GM21619 (cell line): ENCODE measurements around the gene KPNB1.
"Not testable (repeated sequence)": the region's sequence is repeated elsewhere in the genome, so short reads cannot be mapped to it uniquely, and the experiment has no call there.

ENCODE experiments used
- ATAC-seq: cut with Tn5 transposase; IDR thresholded peaks from one replicate; pipeline ENCODE4 v1.9.1; 2021; ENCODE audit not compliant: unreplicated experiment

KPNB1 gene

GRCh38 chr17:47676510-47677165 lies 26.9 kb downstream of the KPNB1 start:
- ATAC-seq = no peak

- ATAC-seq = no peak
Measured at GRCh38 chr17:47678196-47678595, 28.5 kb downstream of the KPNB1 start.

- no peak for ATAC-seq
Measured at GRCh38 chr17:47682138-47682537, 32.4 kb downstream of the KPNB1 start.

GRCh38 chr17:47682727-47683126 lies 33.0 kb downstream of the KPNB1 start:
- not testable (repeated sequence) for ATAC-seq

GRCh38 chr17:47684025-47684424 lies 34.3 kb downstream of the KPNB1 start:
- no peak for ATAC-seq

GRCh38 chr17:47684535-47685193 lies 34.9 kb downstream of the KPNB1 start:
- no peak for ATAC-seq

DNA sequence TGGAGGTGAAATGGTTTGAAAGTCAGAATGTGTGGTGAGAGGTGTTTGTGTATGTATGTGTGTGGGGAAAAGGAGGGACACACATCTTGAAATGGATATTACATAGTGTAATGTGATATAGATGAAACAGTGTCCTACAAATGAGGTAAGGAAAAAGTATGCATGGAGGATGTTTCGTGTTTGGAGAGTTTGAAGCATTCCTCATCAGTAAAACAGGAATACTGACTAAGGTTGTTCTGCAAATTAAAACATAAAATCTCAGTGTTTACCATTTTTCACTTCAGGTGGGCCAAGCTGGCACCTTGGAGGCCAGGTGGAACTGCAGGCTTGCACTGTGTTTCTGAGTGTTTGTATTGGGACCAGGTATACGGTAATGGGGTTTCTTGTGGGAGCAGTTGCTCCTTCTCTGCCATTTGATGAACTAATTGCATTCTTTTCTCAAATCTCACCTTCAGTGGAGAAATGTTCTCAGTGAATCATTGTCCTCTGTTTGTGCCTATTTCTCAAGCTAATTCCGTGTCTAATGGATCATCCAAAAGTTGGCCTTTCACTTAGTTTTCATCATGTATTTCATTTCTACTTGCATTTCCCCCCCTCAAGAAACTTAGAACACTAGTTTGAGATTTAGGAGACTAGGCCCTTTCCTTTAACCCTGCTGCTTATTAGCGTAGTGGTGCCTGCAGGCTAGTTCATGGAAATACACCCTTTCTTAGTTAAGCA lies 36.0 kb downstream of the KPNB1 start:
- no peak for ATAC-seq

DNA sequence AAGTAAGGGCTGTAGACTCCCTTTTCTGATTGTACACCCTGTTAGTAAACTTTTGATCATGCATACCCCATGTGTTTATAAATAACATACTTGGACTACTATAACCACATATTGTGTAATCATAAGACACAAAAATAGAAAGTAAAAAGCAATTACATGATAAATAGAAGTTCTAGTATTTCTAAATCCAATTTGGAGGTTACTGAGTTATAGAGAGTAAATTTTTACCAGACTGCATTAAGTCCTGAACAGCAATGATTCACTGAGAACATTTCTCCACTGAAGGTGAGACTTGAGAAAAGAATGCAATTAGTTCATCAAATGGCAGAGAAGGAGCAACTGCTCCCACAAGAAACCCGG lies 36.5 kb downstream of the KPNB1 start:
- ATAC-seq = no peak

GRCh38 chr17:47686664-47687327 lies 37.1 kb downstream of the KPNB1 start:
- no peak for ATAC-seq

GRCh38 chr17:47687328-47687690 lies 37.6 kb downstream of the KPNB1 start:
- ATAC-seq = no peak

GRCh38 chr17:47687748-47688147 lies 38.0 kb downstream of the KPNB1 start:
- no peak for ATAC-seq

DNA sequence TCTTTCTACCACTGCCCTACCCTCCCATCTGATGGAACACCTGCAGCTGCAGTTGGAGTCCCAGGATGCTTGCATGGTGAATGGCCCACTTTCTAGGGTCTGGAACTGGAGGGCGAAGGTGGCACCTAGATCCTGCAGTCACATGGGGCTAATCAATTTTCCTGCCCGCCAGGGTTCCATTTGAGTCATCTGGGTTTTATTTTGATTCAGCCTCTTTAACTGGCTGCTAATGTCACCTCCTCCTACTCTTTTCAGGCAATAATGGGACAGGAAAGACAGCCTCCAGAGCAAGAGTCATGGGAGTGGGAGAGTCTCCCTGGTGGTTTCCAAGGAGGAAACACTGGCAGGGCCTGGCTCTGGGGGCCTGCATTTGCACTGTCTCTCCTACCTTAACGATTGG lies 40.4 kb downstream of the KPNB1 start:
- no peak for ATAC-seq

- no peak for ATAC-seq
Measured at GRCh38 chr17:47692137-47692894, 42.6 kb downstream of the KPNB1 start.

GRCh38 chr17:47692895-47693730 lies 43.4 kb downstream of the KPNB1 start:
- no peak for ATAC-seq

DNA sequence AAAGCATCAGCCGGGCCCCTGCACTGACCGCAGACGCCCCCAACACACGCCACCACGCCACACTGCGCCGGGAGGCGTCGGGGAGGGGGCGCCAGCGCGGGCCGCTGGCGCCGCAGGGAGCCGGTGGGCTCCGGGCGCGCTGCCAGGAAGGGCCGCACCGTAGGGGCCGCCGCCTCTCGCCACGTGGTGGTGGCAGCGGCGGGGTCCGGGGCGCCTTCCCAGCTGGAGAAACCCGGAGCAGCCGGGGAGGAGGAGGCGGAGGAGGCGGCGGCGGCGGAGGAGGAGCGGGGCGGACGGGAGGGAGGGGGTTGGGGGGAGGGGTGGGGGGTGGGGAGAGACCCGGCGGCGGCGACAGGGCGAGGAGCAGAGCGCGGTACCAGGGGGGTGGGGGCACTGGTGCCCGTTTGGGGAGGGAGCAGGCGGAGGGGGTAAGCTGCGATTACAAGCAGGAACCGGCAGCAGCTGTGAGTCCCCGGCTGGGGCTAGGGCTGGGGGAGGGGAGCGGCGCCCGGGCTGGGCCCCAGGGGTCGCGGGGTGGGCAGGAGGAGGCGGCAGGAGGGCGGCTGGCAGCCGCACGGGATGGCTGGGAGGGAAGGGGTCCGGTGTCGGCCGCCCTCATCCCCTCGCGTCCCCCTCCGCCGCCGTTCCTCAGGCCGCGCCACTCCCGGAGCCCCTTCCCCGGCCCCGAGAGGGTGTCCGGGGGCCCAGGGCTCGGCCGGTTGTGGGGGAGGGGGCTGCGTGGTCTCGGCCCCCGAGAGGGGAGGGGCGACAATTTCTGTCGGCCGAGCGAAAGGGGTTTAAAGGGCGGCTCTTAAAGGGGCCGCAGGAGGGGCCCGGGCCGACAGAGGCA lies 44.2 kb downstream of the KPNB1 start, which contains the start of gene TBKBP1:
TBKBP1 (plus strand) TSS at position 431 of the 850 bp plus-strand sequence. CDS start 1,952 bp downstream, outside the sequence.
- no peak for ATAC-seq

DNA sequence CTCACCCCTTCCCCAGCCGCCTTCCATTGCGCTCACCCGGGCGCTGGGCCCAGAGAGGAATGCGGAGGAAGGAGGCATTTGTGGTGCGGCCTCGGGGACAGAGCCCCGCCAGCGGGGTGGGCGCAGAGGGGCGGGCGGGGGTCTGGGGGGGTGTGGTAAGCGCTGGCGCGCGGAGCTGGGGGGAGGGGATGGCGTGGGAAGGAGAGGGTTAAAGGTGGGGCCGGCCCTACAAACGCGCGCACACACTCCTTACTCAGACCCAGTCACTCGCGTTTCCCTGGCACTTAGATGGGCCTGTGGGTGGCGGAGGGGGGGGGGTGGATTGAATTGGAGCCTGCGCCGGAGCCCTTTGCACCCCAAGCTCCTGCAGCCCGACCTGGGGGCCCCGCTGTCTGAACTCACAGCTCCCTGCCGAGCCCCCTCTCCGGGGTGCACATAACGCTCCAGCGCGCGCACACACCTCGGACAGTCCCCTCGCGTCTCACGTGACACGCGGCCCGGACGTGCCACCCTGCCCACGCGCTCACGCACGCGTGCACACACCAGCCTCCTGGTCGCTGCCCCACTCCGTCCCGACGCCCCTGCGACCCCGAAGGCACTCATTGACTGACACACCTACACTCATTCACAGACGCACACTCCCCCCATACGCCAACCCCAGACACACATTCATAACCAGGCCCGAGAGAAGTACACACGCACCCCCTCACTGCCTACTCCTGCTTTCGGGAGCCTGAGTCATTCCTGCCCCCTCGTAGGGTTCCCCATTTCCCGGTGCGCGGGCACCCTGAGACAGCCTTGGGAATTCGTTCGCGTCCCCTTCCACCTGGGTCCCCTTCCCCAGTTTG lies 45.1 kb downstream of the KPNB1 start:
- ATAC-seq = no peak

- ATAC-seq = no peak
Measured at GRCh38 chr17:47695429-47696376, 46.0 kb downstream of the KPNB1 start.
